Liver (tissue), 9 donors: Measurements from ENCODE around the gene ARMC7. TPM values are rescaled to one million over a fixed set of nuclear protein-coding genes. Genes with fewer than 3 reads are reported as not detected.
A peak's percentile ranks its signal among the peaks of the same experiment; 100 is the strongest.

Experiments
- DNase-seq: peaks from one replicate; pipeline ENCODE4 v3.0.0-alpha.2; 2017; ENCODE audit warnings: low spot score
- H3K27ac ChIP-seq, 2 donors: one replicate each; pipeline ENCODE4 v1.7.0; 2013; ENCODE audit warnings: inconsistent platforms in 2 of 2, low read length in 2 of 2, control low read depth in 1 of 2, low read depth in 1 of 2, mild to moderate bottlenecking in 1 of 2
- H3K27me3 ChIP-seq, 4 donors: one replicate each; pipeline versions ENCODE4 v1.6.1 to v1.7.0; 2013; ENCODE audit warnings: low read length in 3 of 4, inconsistent platforms in 1 of 4, mild to moderate bottlenecking in 1 of 4, moderate library complexity in 1 of 4; ENCODE audit not compliant: control insufficient read depth in 4 of 4, insufficient read depth in 4 of 4
- H3K36me3 ChIP-seq, 4 donors: one replicate each; pipeline versions ENCODE4 v1.6.1 to v1.7.0; 2013; ENCODE audit warnings: low read length in 3 of 4, mild to moderate bottlenecking in 3 of 4, low read depth in 1 of 4, moderate library complexity in 1 of 4; ENCODE audit not compliant: control insufficient read depth in 4 of 4, insufficient read depth in 3 of 4
- H3K4me1 ChIP-seq, 4 donors: one replicate each; pipeline versions ENCODE4 v1.6.1 to v1.7.0; 2013; ENCODE audit warnings: low read length in 3 of 4, mild to moderate bottlenecking in 3 of 4, moderate library complexity in 1 of 4; ENCODE audit not compliant: control insufficient read depth in 4 of 4, insufficient read depth in 4 of 4
- H3K4me3 ChIP-seq, 3 donors: one replicate each; pipeline versions ENCODE4 v1.6.1 to v1.7.0; 2013; ENCODE audit warnings: low read length in 3 of 3, control low read depth in 1 of 3, low read depth in 1 of 3, mild to moderate bottlenecking in 1 of 3
- H3K9ac ChIP-seq, 2 donors: one replicate each; pipeline ENCODE4 v1.7.0; 2013; ENCODE audit warnings: low read length in 2 of 2, mild to moderate bottlenecking in 2 of 2, moderate library complexity in 2 of 2, control low read depth in 1 of 2, low read depth in 1 of 2
- H3K9me3 ChIP-seq, 4 donors: one replicate each; pipeline versions ENCODE4 v1.6.1 to v1.7.0; 2013; ENCODE audit warnings: low read length in 3 of 4; ENCODE audit not compliant: control insufficient read depth in 4 of 4
- ATF3 ChIP-seq: IDR thresholded peaks from 2 replicates; pipeline ENCODE4 v1.6.1; 2016; ENCODE audit warnings: antibody characterized with exemption
- CTCF ChIP-seq: fragments of 150-350 bp; IDR thresholded peaks from 2 replicates; pipeline ENCODE4 v1.5.1; 2017; ENCODE audit warnings: improper control_type of control experiment, low read depth, low read length; ENCODE audit not compliant: missing input control
- EGR1 ChIP-seq, 2 donors: IDR thresholded peaks; 2 replicates each; pipeline ENCODE4 v1.6.1; 2016 to 2018; ENCODE audit warnings: antibody characterized with exemption in 2 of 2, low read depth in 2 of 2
- FOXA1 ChIP-seq: IDR thresholded peaks from 2 replicates; pipeline ENCODE4 v1.6.1; 2016; ENCODE audit warnings: antibody characterized with exemption
- FOXA2 ChIP-seq: IDR thresholded peaks from 2 replicates; pipeline ENCODE4 v1.6.1; 2016; ENCODE audit warnings: antibody characterized with exemption
- GABPA ChIP-seq, 2 donors: IDR thresholded peaks in 1 of 2; conservative IDR thresholded peaks in 1 of 2; 2 replicates each; pipeline ENCODE4 v1.6.1; 2016; ENCODE audit warnings: antibody characterized with exemption in 2 of 2, mild to moderate bottlenecking in 1 of 2, moderate library complexity in 1 of 2
- HNF4A ChIP-seq, 2 donors: conservative IDR thresholded peaks; 2 replicates each; pipeline ENCODE4 v1.6.1; 2016; ENCODE audit warnings: antibody characterized with exemption in 2 of 2, mild to moderate bottlenecking in 2 of 2
- HNF4G ChIP-seq: IDR thresholded peaks from 2 replicates; pipeline ENCODE4 v1.6.1; 2016; ENCODE audit warnings: antibody characterized with exemption
- JUND ChIP-seq, 2 donors: IDR thresholded peaks; 2 replicates each; pipeline ENCODE4 v1.6.1; 2016; ENCODE audit warnings: antibody characterized with exemption in 2 of 2
- MAX ChIP-seq: IDR thresholded peaks from 2 replicates; pipeline ENCODE4 v1.6.1; 2016; ENCODE audit warnings: antibody characterized with exemption
- NR2F2 ChIP-seq: IDR thresholded peaks from 2 replicates; pipeline ENCODE4 v1.6.1; 2016; ENCODE audit warnings: antibody characterized with exemption
- RAD21 ChIP-seq, 2 donors: IDR thresholded peaks; 2 replicates each; pipeline ENCODE4 v1.6.1; 2016; ENCODE audit warnings: antibody characterized with exemption in 2 of 2, mild to moderate bottlenecking in 2 of 2
- REST ChIP-seq: IDR thresholded peaks from 2 replicates; pipeline ENCODE4 v1.6.1; 2016; ENCODE audit warnings: antibody characterized with exemption, mild to moderate bottlenecking
- RXRA ChIP-seq, 2 donors: IDR thresholded peaks; 2 replicates each; pipeline ENCODE4 v1.6.1; 2017 to 2018; ENCODE audit warnings: antibody characterized with exemption in 2 of 2, mild to moderate bottlenecking in 1 of 2
- SP1 ChIP-seq: IDR thresholded peaks from 2 replicates; pipeline ENCODE4 v1.6.1; 2018; ENCODE audit warnings: antibody characterized with exemption, mild to moderate bottlenecking
- TAF1 ChIP-seq: conservative IDR thresholded peaks from 2 replicates; pipeline ENCODE4 v1.6.1; 2016; ENCODE audit warnings: antibody characterized with exemption, mild to moderate bottlenecking
- YY1 ChIP-seq: IDR thresholded peaks from 2 replicates; pipeline ENCODE4 v1.6.1; 2016; ENCODE audit warnings: antibody characterized with exemption, mild to moderate bottlenecking
- ZBTB33 ChIP-seq: IDR thresholded peaks from 2 replicates; pipeline ENCODE4 v1.6.1; 2016; ENCODE audit warnings: antibody characterized with exemption
- WGBS: extraction: QIAGEN DNeasy Blood & Tissue Kit; methylation state at CpG from one replicate; pipeline ENCODE4 v1.1.7; 2013; 5-methylcytosine and 5-hydroxymethylcytosine counted together
- polyA plus RNA-seq, 2 donors: library from polyadenylated mRNA; stranded (reverse) in 1 of 2; unstranded in 1 of 2; fragments of 200-250 nt in 1 of 2; fragments of >200 nt in 1 of 2; fragmentation: Nextera tagmentation in 1 of 2; extraction: Ambion mirVana in 1 of 2; gene quantifications; one replicate each; pipeline versions ENCODE4 v1.2.1 to v1.2.3, GENCODE V29; 2013 to 2015
- total RNA-seq, 2 donors: library from RNA; depleted of rRNA; stranded (reverse); fragments of >200 nt; gene quantifications; one replicate each; pipeline ENCODE4 v1.2.3, GENCODE V29; 2014
- donor health status: healthy.
- donor health status: healthy.
- donor health status: healthy.
- donor health status: healthy.
- donor health status: healthy.

The ARMC7 gene
- total and polyA plus RNA-seq, 4 donors, result 1.7 to 6.6 (median 3.7) TPM

GRCh38 chr17:75086496-75087181 lies 23.1 kb upstream of the ARMC7 start:
- Histone ChIP-seq H3K27me3 (no peaks in the 10 kb centered on the region), H3K9me3 (no peaks in the 10 kb centered on the region), H3K27ac (peak overlapping the region; percentile 30 to 65), H3K4me1 (peaks cover 29 to 53% (median 38%) of the 10 kb centered on the region in 4 donors), H3K9ac (no peak overlapping the region), H3K4me3 (no peak overlapping the region), H3K36me3 (no peaks in the 10 kb centered on the region)
- WGBS, result 44% methylated on average over 15 of the region's 15 CpGs
- TF ChIP-seq SP1 (peak; percentile 74), ZBTB33 (no peak), FOXA2 (no peak), HNF4G (peak; percentile 36), HNF4A (conservative IDR thresholded peaks at IDR 0.05) (peak; percentile 77 to 85), EGR1 (IDR thresholded peaks at IDR 0.05; ENCODE audit: low read depth in 2 of 2) (no peak), RXRA (IDR thresholded peaks at IDR 0.05) (peak; percentile 84 to 88), FOXA1 (no peak), YY1 (peak; percentile 53), NR2F2 (peak; percentile 63), CTCF (no peak), REST (no peak), ATF3 (no peak), GABPA (IDR thresholded peaks at IDR 0.05 in 1 of 2, conservative IDR thresholded peaks at IDR 0.05 in 1 of 2) (no peak), MAX (peak; percentile 59), TAF1 (no peak), RAD21 (IDR thresholded peaks at IDR 0.05) (peak in 1 of 2 donors; percentile 9), JUND (IDR thresholded peaks at IDR 0.05) (peak; percentile 12 to 54)
- DNase-seq, result no peak
